Left colon (tissue), 2 donors: ENCODE data around the gene SLC17A1. TPM values are rescaled to one million over a fixed set of nuclear protein-coding genes. Genes with fewer than 3 reads are reported as not detected.

Source experiments
- ATAC-seq: fragments of 200-7000 bp; cut with Tn5 transposase; one replicate; pipeline ENCODE4 v1.9.1; 2020; ENCODE audit warnings: mild to moderate bottlenecking, moderate library complexity
- DNase-seq, 2 donors: peaks; one replicate each; pipeline ENCODE4 v3.0.0-alpha.2; 2020
- intact Hi-C, 2 donors: fragments of 100-400 bp; cut with DNase I in 1 of 2; cut with micrococcal nuclease in 1 of 2; formaldehyde crosslinking; loops; one replicate each; pipeline versions ENCODE4 v1.11.2 to v1.14.0; 2022; cut with DNase I, micrococcal nuclease
- total RNA-seq, 2 donors: library from RNA; stranded (reverse); fragmentation: NEBNext Ultra II Directional; extraction: Animal tissue kit (Norgen Biotek cat#: 25700); gene quantifications; one replicate each; pipeline ENCODE4 v1.2.1, GENCODE V29; 2021
- donor health status: DM: no; HTN: no; CAD: no.
- donor health status: DM: yes; HTN: yes; CAD: no.

SLC17A1 gene
- total RNA-seq, 2 donors from 2014 or later: not detected

- intact Hi-C loops: no loop called here
- ATAC-seq (no peak), DNase-seq (no peak)
These were observed 96.6 kb downstream of the SLC17A1 start for GRCh38 chr6:25735261-25735660.

Other genes starting within 250 kb of the SLC17A1 start
- gene SCGN, start 179.8 kb downstream of the SLC17A1 start, total RNA-seq: 10 to 100 TPM in 1 of 2 donors, 1 to 10 TPM in 1; 7.8 to 11.4 TPM
- gene SLC17A4, start 77.3 kb downstream of the SLC17A1 start, total RNA-seq: 10 to 100 TPM; 24.8 to 63.3 TPM
- gene SLC17A3, start 42.2 kb upstream of the SLC17A1 start, total RNA-seq: not detected
- gene SLC17A2, start 98.6 kb upstream of the SLC17A1 start, total RNA-seq: not detected
- 10 to 100 TPM in 1 of 2 donors, 1 to 10 TPM in 1; 9.6 to 13.2 TPM for gene TRIM38, start 130.8 kb upstream of the SLC17A1 start, total RNA-seq